Epithelial cell of proximal tubule (primary cell): Measurements from ENCODE around the gene CTAGE8. TPM values are rescaled to one million over a fixed set of nuclear protein-coding genes. Genes with fewer than 3 reads are reported as not detected.
"Not testable (repeated sequence)": the region's sequence is repeated elsewhere in the genome, so short reads cannot be mapped to it uniquely, and the experiment has no call there.

ENCODE experiments used
- DNase-seq: peaks from one replicate; pipeline ENCODE4 v3.0.0-alpha.2; 2011; ENCODE audit warnings: low read depth
- H3K4me3 ChIP-seq: 2 replicates; pipeline ENCODE4 v1.5.1; 2011; ENCODE audit warnings: low read depth, mild to moderate bottlenecking, low read length
- total RNA-seq: library from RNA; depleted of rRNA; stranded (reverse); fragments of >200 nt; gene quantifications from 2 replicates; pipeline ENCODE4 v1.2.3, GENCODE V29; 2015

CTAGE8 gene
- total RNA-seq, result 9.5 TPM in 1 of 2 replicates, not detected in the other

GRCh38 chr7:144269188-144269587, at the start of gene CTAGE8:
CTAGE8 (minus strand) TSS chr7:144269288; CDS start chr7:144269250, 38 bp downstream.
- not testable (repeated sequence) for DNase-seq

DNA sequence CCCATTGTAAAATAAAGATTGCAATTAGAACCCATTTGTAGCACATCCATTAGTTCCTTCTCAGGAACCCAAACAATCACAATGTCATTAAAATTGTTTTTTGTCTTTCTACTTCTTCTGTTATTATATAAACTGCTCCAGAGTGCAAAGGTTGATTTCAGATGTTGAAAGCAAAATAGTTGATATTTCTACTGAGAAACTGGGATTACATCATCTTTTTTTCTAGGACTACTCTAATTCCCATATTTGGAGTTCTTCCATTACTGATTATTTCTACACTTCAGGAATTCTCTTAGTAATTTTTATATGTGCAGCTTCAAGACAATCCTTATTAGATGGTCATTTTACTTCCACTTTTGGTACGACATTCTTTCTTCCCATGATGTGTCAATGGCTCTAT, 48.4 kb upstream of the CTAGE8 start:
- not testable (repeated sequence) for H3K4me3 ChIP-seq, DNase-seq

More at GRCh38 chr7:144269188-144269587, at the start of gene CTAGE8:
- H3K4me3 ChIP-seq, result not testable (repeated sequence)

DNA sequence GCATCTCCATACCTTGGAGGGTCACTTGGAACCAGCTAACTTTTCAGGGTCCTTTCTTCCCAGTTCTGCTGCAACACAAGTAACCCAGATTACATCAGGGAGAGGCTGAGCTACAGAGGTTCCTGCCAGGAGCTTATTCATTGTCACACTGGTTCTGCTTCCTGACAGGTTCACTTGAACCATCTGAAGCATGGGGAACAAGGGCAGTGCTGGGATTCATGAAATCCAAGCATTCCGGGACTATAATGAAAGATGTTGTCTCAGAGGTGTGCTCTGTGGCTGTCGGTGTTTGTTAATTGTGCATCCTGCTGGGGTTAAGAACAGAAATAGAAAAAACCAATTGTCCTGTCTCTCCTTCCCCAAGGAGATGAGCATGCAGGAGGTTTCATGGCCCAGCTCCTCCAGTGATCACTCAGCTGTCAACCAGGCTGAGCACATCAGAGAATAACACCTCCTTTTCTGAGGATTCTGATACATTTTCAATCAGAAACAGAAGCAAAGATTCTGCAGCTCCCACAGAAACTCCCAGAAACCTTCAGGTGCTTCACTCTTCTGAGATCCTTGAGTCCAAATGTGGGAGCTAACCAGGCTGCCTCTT, 42.9 kb upstream of the CTAGE8 start, which contains the start of gene OR2A1:
Gene OR2A1, plus strand, starts transcription at position 548 of the 598 bp plus-strand sequence. CDS start 5,706 bp downstream, outside the sequence.
- not testable (repeated sequence) for H3K4me3 ChIP-seq, DNase-seq

DNA sequence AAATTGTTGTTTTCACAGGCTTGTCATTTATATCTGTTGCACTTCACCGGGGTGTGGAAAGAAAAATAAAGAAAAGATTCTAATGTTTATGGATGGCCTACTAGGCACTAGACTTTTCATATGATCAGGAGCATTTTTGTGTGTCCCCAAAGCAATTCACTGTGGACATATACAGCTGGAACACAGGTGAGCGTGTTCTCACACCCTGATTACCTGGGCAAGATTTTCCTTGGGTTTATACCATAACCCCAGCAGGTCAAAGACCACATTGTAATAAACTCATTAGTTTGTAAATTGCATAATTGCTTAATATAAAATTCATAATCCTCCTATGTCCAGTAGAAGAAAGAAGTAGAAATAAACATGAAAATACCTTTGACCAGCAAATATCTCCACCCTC, 42.1 kb upstream of the CTAGE8 start:
- not testable (repeated sequence) for DNase-seq, H3K4me3 ChIP-seq

- not testable (repeated sequence) for H3K4me3 ChIP-seq
Observed at GRCh38 chr7:144309702-144310101, 40.6 kb upstream of the CTAGE8 start.

GRCh38 chr7:144305156-144305555, 36.1 kb upstream of the CTAGE8 start:
- DNase-seq, result not testable (repeated sequence)

More at GRCh38 chr7:144309702-144310101, 40.6 kb upstream of the CTAGE8 start:
- not testable (repeated sequence) for DNase-seq

DNA sequence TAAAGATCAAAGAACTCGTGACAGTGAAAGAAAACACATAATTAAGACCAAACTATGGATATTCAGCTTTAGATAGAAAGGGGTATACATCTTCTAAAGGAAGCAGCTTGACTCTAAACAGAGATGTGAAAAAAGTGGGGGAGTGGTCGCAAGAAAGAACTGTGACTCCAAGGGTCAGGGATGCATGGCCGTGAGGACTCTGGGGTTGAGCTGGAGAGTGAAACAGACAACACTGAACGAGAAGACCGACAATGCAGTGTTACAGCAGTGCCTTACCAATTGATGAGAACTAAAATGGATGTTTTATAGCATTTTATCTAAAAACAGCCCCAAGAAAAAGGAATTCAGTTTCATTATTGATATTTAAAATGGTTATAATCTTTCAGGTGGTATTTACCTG, 34.5 kb upstream of the CTAGE8 start:
- DNase-seq, result not testable (repeated sequence)

More at GRCh38 chr7:144305156-144305555, 36.1 kb upstream of the CTAGE8 start:
- H3K4me3 ChIP-seq, result not testable (repeated sequence)

GRCh38 chr7:144302578-144303303, 33.7 kb upstream of the CTAGE8 start:
- not testable (repeated sequence) for DNase-seq, H3K4me3 ChIP-seq

More for the DNA sequence above, 34.5 kb upstream of the CTAGE8 start:
- not testable (repeated sequence) for H3K4me3 ChIP-seq

DNA sequence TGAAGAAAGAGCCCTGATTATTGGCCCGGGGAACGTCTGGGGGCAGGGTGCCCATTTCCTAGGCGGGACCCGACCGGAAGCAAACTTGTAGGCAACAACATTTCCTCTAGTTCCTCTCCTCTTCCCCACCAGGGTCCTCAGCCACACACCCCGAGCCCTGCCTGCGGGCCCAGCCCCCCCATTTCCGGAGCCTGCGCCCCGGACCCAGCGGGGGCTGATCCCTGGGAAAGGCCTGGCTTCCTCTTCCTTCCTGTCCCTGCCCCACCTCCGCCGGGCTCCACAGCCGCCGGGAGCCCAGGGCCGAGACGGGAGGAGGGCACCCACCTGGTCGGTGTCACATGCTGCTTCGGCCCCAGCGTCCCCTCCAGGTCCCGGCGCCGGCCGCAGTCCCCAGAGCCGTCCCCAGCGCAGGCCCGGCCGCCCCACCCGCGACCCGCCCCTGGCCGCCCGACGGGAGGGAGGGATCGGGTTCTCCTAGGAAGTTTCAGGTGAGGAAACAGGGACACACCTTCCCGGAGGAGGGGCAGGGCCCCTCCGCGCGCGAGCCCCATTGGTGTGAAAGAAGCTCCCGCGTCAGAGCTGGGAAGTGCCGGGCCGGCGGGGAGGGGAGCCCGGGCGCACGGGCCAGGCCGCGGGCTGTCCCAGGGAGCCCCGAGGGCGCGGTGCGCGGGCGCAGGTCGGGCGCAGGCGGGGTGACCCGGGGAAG, 24.9 kb upstream of the CTAGE8 start:
- not testable (repeated sequence) for H3K4me3 ChIP-seq, DNase-seq

DNA sequence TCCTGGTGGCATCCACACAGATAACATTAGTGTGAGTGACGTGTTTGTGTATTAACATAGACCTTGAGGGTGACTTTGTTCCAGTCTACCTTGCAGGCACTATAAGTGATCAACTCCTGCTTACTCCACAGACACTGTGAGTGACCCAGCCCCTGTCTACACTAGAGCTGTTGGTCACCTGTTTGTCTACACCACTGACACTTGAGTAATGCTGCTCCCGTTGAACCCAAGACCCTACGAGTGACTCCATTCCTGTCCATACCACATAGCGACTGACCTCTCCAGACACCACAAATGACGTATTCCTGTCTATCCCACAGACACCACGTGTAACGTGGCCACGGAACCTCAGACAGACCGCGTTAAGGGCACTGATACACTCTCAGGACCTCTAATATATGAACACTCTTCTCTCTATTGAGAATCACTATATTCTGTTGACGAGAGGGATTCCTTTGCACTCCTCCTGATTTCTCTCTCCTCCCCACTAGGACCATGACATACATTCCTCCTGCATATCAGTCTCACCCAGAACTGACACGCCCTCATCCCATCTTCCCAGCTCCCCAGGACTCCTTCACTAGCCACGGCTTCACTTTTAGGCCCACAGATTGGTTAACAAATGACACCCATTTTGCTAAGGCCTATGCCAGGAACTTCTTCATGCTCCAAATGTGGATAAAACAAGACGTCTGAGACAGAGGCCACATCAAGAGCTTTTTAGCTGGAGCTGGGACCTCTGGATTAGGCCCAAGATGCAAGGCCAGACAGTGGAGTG, 23.5 kb upstream of the CTAGE8 start:
- not testable (repeated sequence) for DNase-seq, H3K4me3 ChIP-seq

DNA sequence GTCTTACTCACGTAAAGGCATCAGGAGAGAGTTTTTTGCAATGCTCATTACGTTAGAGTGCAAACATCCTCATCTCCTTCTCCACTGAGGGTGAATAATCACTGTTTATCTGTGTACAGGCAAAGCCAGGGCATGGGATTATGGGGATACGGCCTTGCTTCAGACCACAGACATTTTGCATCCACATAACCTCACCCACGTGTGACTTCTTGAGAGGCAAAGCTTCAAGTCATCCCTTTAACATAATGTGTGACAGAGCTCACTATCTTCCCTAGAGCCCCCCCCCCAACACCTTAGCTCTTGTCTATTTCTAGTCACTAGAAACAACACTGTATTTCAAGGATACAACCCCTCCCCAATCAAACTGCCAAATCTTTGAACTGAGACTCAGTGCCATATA, 22.5 kb upstream of the CTAGE8 start:
- not testable (repeated sequence) for H3K4me3 ChIP-seq, DNase-seq

DNA sequence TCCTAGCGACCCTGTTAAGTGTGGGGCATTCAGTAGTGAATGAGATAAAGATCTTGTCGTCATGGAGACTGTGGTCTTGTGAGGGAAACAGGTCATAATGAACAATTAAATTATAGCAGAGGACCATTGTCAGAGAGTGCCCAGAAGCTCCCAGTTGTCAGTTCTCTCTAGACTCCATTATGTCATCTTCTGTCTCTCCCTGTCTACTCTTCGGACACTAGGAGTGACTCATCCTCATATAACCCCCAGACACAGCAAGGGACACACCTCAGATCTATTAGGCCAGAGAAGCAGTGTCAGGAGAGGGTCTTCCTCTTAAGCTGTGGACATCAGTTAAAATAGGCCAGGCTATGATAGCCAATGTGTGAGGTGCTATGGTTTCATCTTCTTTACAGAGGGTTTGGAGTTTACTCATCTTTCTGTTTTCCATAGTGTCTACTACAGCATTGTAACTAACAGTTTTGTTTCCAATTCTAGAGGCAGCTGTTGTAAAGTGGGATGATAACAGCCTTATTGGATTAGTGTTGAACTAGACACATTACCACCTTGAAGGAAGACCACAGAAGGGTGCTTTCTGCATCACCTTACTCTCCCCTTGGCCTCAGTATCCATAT, 18.2 kb upstream of the CTAGE8 start:
- DNase-seq, result not testable (repeated sequence)

DNA sequence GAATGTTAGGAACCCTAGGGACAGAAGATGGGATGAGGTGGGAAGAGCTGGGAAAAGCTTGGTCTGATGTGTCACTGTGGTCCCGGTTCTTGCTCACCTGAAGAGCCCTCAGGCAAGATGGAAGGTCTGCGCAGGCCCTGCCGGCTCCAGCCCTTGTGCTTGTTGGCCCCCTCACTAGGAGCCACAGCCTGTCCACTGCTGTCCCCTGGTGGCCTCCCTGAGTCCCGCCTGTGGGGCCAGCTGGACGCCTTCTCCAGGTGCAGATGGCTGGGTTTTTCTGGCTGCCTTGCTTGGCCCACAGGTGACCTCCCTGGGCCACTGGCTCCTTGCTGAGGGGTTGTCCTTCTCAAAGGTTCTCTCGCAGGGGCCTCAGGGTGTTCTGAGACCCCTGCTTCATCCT, 14.6 kb upstream of the CTAGE8 start:
- DNase-seq, H3K4me3 ChIP-seq: not testable (repeated sequence)

More for the DNA sequence above, 18.2 kb upstream of the CTAGE8 start:
- not testable (repeated sequence) for H3K4me3 ChIP-seq

DNA sequence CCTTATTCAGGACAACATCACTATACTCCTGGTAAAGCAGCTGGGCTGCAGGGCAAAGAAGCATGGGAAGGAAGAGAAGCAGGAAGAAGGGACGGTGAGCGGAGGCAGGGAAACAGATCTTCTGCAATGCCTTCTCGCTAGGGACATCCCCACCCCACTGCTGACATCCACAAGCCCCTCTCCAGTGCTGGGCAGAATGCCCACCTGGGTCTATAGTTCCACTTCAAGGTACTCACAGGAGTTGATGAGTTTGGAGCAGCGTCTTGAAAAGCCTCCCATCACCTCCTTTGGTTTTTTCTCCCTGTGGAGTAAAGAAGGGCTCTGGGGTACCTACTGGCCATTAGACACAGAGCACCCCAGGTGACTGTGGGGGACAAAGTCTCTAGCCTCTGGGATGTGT, 13.4 kb upstream of the CTAGE8 start:
- not testable (repeated sequence) for DNase-seq, H3K4me3 ChIP-seq

- DNase-seq, H3K4me3 ChIP-seq: not testable (repeated sequence)
Observed at GRCh38 chr7:144281981-144282380, 12.9 kb upstream of the CTAGE8 start.

DNA sequence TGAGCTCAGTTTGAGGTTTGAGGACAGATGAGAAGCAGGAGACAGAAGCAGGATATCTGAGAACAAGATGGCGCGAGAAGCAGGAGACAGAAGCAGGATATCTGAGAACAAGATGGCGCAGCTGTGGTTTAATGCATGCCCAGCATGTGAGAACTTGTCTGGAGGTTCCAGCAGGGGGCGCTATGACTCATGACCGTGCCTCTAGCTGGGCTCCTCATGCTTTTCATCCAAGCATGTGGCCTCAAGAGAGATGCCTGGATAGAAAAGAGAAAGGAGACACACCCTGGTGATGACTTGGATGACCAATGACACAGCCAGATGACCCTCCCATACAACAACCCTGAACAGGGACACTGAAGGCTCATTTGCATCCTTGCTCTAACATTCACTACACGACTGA, 10.9 kb upstream of the CTAGE8 start:
- not testable (repeated sequence) for H3K4me3 ChIP-seq, DNase-seq

DNA sequence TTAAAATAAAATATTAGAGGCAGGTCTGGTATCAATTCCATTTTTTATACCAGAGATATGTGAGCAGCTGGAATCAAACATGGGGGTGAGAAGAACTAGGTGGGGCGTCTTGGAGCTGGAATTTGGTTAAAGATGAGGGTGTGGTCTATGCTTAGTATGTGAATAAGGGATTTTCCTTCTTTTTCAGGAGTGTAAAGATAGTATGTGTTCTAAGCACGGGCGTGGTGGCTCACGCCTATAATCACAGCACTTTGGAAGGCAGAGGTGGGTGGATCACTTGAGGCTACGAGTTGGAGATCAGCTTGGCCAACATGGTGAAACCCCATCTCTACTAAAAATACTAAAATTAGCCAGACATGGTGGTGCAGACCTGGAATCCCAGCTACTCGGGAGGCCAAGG, 6.2 kb upstream of the CTAGE8 start:
- H3K4me3 ChIP-seq, DNase-seq: not testable (repeated sequence)

GRCh38 chr7:144264692-144265091, 4.4 kb downstream of the CTAGE8 start, which contains the start of gene OR2A7:
OR2A7 (minus strand) TSS chr7:144264792; CDS start chr7:144259628, 5,164 bp downstream.
- DNase-seq, H3K4me3 ChIP-seq: not testable (repeated sequence)
